GF-D8 (cell line): ENCODE data around the gene TSR3.

Source experiments
- DNase-seq: peaks from one replicate; lab custom pipeline; 2025; lab: John Stamatoyannopoulos, UW

Gene TSR3

DNA sequence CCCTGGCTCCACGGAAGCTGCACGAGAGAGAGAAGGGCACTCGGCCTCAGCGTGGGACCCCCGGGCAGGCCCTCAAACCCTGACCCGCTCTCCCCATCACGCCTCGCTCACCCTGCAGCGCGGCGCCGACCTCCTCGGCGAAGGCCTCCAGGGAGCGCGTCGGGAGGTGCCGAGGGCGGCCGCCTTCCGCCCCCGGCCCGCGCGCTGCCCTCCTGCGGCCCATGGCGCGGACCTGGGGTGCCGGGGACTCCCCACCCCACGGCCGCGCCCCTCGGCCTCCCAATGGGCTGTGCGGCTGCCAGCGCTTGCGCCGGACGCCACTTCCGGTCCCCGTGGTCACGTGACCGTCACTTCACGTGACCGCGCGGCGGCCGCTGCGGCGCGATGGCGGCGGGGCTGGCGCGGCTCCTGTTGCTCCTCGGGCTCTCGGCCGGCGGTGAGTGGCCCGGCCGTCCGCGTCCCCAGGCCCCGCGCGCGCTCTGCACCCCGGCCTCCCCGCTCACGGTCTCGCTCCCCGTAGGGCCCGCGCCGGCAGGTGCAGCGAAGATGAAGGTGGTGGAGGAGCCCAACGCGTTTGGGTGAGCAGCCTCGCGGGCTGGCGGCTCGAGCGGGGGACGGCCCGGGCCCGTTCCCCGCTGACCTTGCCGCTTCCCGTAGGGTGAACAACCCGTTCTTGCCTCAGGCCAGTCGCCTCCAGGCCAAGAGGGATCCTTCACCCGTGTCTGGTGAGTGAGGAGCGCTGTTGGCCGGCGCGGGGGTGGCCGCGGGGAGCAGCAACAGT, at the start of gene TSR3, which contains the start of gene GNPTG:
TSR3 (minus strand) TSS at position 297 of the 781 bp plus-strand sequence; CDS start at position 223, 74 bp downstream.
GNPTG (plus strand) TSS at position 350 of the 781 bp plus-strand sequence; CDS start at position 385, 35 bp downstream.
- peak; percentile 45 for DNase-seq

DNA sequence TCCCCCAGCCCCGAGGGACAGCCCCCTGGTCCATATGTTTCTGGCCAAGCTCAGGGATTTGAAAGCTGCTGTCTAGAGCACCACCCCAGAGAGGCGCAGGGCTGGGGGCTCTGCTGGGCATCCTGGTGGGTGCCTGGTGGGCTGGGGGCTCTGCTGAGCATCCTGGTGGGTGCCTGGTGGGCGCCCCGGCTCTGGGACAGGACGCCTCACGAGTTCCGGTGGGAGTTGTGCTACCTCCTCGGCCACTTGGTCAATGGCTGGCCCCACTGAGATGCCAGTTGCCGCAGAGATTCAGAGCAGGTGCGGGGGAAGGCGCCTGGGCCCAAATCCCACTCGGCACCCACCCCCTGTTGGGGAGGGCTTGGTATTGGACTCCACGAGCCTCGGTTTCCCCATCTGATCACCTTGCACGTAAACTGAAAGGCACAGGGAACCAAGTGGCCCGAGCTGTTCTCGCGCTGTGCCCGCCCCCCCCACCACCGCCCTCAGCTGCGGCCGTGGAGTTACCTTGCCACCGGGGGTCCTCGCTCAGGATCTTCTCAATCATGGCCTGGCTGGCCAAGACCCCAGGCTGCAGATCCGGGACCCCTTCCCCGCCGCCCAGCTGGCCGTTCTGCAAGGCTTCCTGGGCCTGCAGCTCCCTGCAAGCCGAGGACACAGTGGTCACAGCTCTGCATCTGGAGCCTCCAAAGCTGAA, 49.5 kb upstream of the TSR3 start:
- no peak for DNase-seq

DNA sequence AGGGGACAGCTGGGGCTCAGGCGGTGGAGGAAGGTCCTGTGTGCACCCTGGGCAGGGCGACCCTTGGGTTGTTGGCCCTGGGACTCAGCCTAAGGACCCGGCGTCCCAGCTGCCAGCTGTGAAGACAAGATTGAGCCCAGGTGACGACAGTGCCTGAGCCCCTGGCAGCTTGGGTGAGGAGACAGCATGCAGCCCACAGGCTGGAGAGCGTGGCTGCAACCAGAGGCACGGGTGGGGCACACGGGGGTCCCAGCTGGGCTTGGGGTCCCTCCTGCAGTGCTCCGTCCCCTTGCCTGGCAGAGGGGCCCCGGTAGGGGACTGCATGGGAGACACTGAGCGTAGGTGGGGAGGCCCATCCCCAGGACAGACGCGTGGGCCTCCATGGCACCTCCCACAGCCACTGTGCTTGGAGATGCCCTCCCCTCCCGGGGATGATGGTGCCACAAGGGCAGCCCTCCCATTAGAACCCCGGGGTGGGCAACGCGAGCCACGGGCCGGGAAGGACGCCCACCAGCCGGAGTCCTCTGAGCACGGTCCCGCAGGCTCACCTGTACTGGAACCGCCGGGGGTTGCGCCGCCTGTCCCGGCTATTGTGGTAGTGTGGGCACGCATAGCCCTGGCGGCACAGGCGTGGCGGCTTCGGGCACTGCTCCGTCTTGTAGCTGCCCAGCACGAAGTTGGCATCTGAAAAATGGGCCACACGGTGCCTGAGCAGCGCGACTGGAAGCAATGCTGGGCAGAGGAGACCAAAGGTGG, 47.3 kb upstream of the TSR3 start:
- no peak for DNase-seq

DNA sequence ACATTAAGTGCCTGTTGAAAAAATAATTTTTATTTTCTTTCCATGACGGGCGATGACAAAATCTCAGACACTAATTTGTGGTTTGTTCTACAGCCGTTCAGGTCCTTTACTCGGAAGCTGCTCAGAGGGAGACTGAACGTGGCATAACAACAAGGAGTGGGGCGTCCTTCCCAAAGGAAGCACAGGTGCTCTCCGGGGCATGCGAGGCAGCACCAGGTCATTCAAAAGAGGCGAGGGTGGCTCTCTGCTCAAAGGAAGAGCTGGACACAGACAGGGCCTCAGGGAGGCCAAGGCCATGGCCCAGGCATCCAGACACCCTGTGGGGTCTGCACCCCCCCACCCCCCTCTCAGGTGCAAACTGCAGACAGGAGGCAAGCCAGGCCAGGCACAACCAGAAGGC, 46.7 kb upstream of the TSR3 start:
- DNase-seq, result no peak

DNA sequence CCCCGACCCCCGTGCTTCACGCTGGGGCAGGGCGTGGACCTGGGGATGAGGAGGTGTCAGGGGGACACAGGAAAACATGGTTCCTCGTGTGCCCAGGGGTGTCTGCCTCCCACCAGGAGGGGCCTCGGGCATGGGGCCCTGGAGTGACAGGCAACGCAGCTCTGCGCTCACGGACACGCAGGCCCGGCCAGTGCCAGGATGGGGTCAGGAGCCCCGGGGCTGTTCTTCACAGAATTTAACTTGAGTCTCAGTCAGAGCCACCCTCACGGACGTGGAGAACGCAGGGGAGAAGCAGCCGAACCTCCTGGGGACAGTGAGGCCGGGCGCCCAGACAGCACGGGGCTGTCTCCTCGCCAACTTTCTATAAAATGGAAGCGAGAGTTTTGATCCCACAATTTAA, 46.1 kb upstream of the TSR3 start:
- DNase-seq, result no peak

DNA sequence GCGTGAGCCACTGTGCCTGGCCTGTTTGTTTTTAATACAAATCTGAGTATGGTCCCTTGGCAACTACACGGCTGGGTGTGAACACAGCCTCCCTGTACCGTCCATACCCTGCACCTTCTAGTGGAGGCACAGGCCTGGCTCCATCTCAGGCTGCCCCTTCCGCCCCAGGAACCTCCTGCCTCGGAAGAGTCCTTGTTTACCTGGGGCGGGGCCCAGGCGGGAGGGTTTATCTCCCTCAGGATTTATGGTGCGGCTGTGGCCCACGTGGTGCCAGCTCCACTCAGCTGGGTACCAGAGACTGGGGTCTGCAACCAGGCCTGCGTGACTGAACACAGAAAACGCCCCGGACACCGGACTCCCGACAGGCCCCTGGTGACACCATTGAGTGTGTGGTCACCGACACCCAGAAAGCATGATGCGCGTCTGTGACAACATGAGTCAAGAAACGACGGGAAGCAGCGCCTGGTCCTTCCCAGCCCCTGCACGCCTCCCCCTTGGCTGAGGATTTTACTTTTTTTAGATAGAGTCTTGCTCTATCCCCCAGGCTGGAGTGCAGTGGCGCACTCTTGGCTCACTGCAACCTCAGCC, 43.9 kb upstream of the TSR3 start:
- no peak for DNase-seq

DNA sequence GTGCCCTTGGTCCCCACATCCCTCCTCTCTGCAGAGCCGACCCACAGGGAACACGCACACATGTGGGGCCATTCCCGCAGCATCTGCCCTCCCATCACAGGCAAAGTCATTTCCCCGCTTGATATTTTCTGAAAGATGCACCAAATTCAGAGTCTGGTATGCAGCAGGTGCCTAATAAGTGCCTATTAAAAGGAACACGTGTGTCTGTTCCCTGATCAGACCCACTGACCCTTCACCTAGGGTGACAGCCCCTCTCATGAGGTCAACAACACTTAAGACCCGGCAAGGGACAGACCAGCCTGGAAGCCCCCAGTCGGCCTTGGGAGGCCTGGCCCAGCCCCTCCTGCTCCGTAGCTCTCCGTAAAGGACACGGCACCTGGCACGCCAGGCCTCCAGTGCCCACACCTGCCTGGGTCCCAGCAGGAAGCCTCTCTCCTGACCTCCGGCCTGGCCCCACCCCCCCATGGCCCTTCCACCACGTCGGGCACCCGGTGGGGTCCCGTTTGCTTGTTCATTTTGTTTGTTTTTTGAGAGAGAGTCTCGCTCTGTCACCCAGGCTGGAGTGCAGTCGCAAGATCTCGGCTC, 42.8 kb upstream of the TSR3 start:
- DNase-seq, result no peak

DNA sequence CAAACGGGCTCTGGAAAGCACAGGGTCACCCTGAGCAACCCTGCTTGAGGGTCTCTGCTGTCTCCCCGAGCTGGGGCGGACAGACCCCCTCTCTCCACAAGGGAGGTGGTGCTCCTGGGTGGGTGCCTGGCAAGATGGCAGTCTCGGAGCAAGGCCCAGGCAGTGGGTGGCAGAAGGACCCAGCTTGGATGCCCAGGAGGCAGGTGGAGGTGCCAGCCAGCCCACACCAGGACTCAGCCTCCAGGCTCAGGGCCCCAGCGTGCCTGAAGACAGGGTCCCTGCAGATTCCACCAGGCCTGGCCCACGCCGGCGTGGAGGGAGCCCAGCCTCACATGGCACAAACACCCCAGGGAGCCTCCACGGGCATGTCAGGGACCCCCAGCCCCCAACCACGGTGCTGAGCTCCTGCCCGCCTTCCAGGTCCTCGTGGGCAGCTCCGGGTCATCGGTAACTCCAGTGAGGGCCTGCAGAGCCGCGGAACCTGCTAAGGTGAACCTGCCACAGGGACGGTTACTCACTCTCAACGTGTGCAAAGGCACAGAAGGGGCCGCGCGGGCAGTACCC, 42.0 kb upstream of the TSR3 start:
- no peak for DNase-seq

DNA sequence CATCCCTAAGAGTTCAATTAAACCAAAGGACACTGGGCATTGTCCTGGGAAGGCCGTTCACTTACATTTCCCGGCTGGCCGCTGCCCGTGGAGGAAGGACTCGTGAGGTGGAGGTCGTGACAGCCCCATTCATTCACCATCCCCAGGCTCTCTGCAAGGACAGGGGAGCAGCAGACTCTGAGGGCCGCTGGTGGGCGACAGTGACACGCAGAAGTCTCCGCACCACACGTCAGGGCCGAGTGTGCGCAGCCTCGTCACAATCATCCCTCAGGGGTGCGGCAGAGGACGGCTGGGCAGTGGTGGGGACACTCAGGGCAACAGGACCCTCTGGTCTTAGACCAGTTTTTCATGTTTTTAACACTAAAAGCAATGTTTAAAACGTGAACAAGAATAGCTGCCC, 41.1 kb upstream of the TSR3 start:
- no peak for DNase-seq

DNA sequence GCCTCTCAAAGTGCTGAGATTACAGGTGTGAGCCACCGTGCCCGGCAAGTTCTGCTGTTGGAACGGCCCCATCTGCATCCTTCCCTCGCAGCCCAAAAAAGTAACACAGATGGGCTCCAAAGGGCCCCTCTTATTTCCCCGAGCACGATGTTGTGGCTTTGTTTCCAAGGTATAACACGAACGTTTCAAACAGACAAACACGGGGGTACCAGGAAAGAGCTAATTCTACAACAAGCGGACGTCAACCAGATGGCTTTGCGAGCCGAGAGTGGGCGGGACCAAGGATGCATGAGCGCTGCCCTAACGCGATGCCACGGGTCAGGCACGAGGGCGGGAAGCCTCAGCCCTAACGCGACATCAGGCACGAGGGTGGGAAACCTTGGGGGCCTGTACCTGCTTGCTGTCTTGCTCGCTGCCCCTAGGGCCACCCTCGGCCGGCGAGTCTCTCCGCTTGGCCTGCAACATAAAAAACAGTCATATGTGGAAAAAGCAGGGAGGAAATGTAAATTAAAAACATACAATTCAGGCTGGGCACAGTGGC, 38.6 kb upstream of the TSR3 start:
- no peak for DNase-seq

DNA sequence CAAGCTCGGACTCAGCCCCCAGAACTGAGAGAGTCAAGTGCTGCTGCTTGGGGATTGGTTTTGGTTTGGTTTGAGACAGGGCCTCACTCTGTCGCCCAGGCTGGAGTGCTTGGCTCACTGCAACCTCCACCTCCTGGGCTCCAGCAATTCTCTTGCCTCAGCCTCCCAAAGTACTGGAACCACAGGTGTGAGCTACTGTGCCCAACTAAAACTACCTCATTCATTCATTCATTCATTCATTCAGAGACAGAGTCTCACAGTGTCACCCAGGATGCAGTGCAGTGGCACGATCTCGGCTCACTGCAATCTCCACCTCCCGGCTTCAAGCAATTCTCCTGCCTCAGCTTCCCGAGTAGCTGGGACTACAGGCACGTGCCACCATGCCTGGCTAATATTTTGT, 38.1 kb upstream of the TSR3 start:
- DNase-seq, result no peak

DNA sequence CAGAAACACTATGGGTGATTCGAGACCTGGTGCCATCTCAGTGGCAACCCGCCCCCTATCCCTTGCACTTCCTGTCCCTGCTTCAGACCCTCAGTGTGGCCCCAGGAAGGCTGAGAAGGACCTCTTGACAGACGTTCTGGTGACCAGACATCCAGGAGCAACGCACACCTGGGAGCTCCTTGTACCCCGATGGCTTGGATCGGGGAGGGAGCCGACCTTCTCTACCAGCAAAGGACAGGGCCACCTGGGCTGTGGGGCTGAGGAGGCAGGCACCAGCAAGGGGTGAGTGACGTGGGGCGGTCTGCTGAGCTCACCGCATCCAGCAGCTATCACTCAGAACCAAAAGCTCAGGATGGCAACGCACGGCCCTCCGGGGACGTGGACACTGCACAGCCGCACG, 35.7 kb upstream of the TSR3 start:
- DNase-seq, result no peak

DNA sequence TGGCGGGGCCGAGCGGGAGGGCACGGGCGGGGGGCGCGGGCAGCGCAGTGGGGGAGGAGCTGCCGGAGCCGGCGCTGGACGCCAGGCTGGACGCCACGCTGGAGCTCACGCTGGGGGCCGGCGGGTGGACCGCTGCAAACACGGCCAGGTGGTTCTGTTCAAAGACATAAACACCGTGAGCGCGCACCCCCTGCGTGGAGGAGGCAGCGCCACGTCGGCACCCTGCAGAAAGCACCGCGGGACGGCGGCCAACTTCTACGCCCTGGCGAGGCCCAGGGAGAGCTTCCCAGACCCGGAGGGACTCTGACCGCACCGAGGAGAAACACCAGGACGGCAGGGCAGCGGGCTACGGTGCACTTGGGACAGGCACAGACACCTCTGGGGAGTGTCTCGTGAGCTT, 33.6 kb upstream of the TSR3 start:
- no peak for DNase-seq

DNA sequence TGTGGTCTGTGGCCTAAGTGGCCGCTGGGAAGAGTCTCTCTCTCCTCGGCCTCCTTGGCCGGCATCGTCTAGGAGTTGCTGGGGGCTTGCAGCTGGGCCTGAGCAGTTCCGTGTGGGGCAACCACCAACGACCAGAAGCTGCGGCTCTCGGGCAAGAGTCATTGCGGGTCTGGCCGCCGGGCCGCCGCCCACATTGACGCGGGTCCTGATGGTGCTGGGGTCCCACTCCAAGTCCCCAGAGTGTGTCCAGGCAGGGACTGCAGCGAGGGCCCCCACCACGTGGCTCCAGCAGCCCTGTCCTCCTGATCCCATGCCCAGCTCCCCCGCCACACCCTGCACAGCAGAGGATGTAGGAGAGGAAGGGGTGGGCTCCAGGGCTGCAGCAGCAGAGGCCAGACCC, 31.9 kb upstream of the TSR3 start:
- no peak for DNase-seq

DNA sequence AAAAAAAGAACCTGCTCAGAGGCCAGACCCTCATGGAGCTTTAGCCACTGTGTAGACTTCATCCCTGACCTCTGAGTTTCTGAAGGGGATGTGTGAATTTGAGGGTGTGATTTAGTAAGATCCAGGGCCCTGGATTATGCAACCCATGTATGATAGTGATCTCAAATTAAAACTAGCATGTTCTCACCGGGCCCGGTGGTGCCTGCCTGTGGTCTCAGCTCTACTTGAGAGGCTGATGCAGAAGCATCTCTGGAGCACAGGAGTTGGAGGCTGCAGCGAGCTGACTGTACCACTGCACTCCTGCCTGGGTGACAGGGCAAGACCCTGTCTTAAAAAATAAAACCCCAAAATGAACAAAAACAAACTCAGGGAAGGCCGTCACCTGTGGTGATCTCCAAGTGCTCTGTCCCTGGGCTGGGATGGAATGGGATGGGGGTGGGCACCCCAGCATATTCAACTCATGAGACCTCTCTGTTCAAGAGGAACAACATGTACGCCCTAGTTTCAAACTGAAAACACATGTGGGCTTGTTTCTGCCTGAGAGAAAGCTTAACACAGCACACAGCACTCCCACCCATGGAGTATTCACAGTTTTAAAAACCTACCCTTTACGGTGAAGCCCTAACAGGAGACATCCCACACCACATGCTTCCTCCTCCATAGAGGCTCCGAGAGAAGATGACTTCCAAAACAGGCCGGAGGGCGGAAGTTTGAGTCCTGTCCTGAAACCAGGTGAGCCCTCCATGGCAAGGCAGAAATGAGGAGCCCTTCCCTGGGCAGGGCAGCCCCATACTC, 30.1 kb upstream of the TSR3 start:
- DNase-seq, result no peak

DNA sequence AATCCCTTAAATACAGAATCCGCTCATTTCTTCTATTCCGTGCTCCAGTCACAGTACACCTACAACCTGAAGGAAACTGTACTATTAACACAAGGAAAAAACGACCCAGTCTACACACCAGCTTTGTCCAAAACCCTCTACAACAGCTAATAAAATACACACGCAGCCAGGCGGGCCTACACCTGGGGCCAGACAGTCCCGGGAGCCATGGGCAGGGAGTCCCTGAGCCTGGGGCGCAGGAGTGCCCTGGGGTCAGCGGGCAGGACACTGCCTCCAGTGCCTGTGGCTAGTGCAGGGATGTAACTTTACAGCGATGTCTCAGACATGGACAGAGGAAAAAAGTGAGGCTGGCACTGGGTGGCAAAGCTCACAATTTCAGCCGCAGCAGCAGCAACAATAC, 28.5 kb upstream of the TSR3 start:
- DNase-seq, result no peak

DNA sequence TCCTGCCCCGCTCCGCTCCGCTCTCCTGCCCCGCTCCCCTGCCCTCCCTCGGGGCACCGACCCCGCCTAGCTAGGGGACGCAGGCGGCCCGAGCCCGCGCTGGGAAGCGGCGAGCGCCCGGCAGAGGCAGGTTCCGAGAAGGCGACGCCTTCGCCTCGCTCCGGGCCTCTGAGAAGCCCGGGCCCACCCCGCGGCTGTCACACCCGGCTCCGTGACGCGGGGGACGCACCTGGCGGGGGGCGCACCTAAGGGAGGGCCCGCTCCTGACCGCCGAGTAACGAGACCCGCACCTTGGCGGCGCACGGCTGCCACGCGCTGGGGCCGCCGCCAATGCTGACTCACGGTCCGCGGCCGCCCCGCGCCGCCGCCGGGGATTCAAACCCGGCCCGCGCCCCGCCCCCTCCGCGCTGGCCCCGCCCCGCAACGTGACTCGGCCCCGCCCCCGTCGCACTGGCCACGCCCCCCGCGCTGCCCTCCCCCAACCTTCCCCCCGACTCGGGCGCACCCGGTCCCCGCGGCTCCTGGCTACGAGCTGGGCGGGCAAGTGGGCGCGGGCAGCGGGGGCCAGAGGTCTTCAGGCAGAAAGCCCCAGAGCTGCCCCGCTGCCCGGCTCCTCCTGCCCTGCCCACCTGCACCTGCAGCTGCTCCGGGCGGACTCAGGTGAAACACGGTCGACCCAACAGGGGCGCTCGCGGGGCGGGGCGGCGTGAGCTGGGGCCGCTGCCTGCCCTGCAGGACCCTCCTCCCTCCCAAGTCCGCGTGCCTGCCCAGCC, 27.8 kb upstream of the TSR3 start:
- no peak for DNase-seq

DNA sequence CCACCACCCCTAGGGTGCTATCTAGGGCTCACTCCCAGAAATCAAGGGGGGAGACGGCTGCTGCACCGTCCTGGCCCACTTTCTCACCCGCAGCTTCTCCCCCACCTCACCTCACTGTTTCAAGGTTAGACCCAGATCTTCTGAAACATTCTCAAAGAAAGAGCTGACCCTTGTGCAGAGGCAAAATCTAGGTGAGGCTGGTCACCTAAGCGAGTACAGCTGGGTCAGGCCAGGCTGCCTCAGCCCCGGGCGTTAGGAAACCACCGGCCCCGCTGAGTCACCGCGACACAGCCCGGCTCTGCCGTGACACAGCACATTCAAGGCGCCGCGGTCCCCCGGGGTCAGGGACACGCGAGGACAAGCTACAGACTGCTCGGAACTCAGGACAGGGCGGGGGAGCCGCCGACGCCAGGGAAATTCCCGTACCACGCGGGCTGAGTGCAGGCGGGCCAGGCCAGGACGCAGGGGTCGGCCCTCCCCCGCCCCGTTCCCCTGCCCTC, 27.2 kb upstream of the TSR3 start:
- DNase-seq, result peak; percentile 17

DNA sequence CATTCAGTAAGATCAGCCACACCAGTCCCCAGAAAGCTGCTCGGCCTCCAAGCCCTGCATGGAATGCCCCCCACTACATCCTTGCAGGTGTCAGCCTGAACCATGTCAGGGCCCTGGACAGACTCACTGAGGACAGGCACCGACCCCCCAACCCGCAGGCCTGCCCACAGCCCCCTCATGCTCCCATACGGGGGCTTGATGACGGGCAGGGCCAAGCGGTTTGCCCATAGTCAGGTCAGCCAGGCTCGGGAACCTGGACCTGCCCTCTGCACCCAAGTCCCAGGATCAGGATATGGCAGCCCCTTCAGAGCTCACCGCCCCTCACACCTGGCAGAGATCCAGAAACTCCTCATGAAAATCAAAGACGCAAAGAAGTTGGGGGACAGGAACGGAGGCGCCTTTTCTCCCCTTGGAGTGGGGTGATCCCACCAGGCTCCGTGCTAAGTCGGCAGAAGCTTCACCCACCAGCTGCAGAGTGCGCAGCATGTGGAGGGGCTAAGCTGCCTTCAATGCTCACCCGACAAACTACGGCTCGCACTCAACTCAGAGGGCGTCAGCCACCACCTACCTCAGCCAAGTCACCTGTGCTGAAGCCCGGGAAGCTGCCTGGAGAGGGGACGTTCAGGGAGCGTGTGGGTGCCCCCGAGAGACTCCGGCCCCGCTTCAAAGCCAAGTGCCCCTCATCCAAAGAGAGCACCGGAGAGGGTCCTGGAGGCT, 26.6 kb upstream of the TSR3 start:
- DNase-seq, result no peak
